ENCODE data around the gene TEX51.

DNA sequence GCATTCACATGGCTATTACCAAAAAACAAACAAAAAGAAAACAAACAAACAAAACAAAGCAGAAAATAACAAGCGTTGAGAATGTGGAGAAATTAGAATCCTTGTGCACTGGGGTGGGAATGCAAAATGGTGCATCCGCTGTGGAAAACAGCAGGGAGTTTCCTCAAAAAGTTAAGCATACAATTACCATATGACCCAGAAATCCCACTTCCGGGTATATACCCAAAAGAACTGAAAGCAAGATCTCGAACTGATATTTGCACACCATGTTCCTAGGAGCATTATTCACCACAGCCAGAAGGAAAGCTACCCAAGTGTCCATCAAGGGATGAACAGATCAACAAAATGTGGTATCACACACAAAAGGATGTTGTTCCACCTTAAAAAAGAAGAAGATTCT is 17.9 kb upstream of the TEX51 start:
- TF ChIP-seq, protein P1, sequence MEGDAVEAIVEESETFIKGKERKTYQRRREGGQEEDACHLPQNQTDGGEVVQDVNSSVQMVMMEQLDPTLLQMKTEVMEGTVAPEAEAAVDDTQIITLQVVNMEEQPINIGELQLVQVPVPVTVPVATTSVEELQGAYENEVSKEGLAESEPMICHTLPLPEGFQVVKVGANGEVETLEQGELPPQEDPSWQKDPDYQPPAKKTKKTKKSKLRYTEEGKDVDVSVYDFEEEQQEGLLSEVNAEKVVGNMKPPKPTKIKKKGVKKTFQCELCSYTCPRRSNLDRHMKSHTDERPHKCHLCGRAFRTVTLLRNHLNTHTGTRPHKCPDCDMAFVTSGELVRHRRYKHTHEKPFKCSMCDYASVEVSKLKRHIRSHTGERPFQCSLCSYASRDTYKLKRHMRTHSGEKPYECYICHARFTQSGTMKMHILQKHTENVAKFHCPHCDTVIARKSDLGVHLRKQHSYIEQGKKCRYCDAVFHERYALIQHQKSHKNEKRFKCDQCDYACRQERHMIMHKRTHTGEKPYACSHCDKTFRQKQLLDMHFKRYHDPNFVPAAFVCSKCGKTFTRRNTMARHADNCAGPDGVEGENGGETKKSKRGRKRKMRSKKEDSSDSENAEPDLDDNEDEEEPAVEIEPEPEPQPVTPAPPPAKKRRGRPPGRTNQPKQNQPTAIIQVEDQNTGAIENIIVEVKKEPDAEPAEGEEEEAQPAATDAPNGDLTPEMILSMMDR (IDR thresholded peaks at IDR 0.05 in 2 of 3, conservative IDR thresholded peaks at IDR 0.05 in 1 of 3; ENCODE audit: borderline replicate concordance in 1 of 3, insufficient read depth in 1 of 3, low read depth in 2 of 3, low read length in 2 of 3): no peak
- TF ChIP-seq POLR2A (IDR thresholded peaks at IDR 0.05; ENCODE audit: borderline replicate concordance, extremely low read depth, insufficient read depth, insufficient read length) (no peak), RAD21 (IDR thresholded peaks at IDR 0.05; ENCODE audit: low read depth) (no peak), ZFX (IDR thresholded peaks at IDR 0.05) (no peak), POLR2AphosphoS5 (IDR thresholded peaks at IDR 0.05; ENCODE audit: low read depth, low read length) (no peak), EZH2 (IDR thresholded peaks at IDR 0.05) (no peak), ZNF274 (IDR thresholded peaks at IDR 0.05; ENCODE audit: low read depth, low read length) (no peak), EZH2phosphoT487 (IDR thresholded peaks at IDR 0.05; ENCODE audit: borderline replicate concordance) (no peak), SIN3A (IDR thresholded peaks at IDR 0.05; ENCODE audit: low read depth) (no peak)
- TF ChIP-seq, protein P2, sequence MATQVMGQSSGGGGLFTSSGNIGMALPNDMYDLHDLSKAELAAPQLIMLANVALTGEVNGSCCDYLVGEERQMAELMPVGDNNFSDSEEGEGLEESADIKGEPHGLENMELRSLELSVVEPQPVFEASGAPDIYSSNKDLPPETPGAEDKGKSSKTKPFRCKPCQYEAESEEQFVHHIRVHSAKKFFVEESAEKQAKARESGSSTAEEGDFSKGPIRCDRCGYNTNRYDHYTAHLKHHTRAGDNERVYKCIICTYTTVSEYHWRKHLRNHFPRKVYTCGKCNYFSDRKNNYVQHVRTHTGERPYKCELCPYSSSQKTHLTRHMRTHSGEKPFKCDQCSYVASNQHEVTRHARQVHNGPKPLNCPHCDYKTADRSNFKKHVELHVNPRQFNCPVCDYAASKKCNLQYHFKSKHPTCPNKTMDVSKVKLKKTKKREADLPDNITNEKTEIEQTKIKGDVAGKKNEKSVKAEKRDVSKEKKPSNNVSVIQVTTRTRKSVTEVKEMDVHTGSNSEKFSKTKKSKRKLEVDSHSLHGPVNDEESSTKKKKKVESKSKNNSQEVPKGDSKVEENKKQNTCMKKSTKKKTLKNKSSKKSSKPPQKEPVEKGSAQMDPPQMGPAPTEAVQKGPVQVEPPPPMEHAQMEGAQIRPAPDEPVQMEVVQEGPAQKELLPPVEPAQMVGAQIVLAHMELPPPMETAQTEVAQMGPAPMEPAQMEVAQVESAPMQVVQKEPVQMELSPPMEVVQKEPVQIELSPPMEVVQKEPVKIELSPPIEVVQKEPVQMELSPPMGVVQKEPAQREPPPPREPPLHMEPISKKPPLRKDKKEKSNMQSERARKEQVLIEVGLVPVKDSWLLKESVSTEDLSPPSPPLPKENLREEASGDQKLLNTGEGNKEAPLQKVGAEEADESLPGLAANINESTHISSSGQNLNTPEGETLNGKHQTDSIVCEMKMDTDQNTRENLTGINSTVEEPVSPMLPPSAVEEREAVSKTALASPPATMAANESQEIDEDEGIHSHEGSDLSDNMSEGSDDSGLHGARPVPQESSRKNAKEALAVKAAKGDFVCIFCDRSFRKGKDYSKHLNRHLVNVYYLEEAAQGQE (IDR thresholded peaks at IDR 0.05; ENCODE audit: low read depth): no peak
- TF ChIP-seq, protein P3, sequence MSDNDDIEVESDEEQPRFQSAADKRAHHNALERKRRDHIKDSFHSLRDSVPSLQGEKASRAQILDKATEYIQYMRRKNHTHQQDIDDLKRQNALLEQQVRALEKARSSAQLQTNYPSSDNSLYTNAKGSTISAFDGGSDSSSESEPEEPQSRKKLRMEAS (IDR thresholded peaks at IDR 0.05): no peak
- TF ChIP-seq, protein P4, sequence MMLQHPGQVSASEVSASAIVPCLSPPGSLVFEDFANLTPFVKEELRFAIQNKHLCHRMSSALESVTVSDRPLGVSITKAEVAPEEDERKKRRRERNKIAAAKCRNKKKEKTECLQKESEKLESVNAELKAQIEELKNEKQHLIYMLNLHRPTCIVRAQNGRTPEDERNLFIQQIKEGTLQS (IDR thresholded peaks at IDR 0.05): no peak

All from HCT116 (cell line).